Endothelial cell of umbilical vein (primary cell): ENCODE results near the gene TLE3. TPM values are rescaled to one million over a fixed set of nuclear protein-coding genes. Genes with fewer than 3 reads are reported as not detected.

ENCODE experiments used
- BruUV-seq: library from RNA; stranded (reverse); fragments of 400-500 nt; replicated peaks from 2 replicates; lab custom pipeline; 2021; lab: Mats Ljungman, UMichigan
- CTCF ChIA-PET: fragments of 300-600, 350-600 bp; sonication (Branson Sonifier 250); formaldehyde crosslinking; loops from one replicate; lab custom pipeline; 2021; ENCODE audit warnings: antibody characterized with exemption, inconsistent platforms; lab: Charles Lee
- POLR2A ChIA-PET: fragments of 300-600, 350-600 bp; sonication (Branson Sonifier 250); formaldehyde crosslinking; loops from one replicate; lab custom pipeline; 2021; ENCODE audit warnings: antibody characterized with exemption, inconsistent platforms; lab: Charles Lee
- DNase-seq: peaks from one replicate; pipeline ENCODE4 v3.0.0-alpha.2; 2011; ENCODE audit warnings: low read depth, low spot score
- FAIRE-seq: peaks from 2 replicates; lab custom pipeline; 2011; peaks lifted over from hg19 to GRCh38; lab: Jason Lieb, UNC
- H2AFZ ChIP-seq: 2 replicates; pipeline ENCODE4 v1.6.0; 2012; ENCODE audit warnings: low read depth, low read length, control low read depth, inconsistent platforms
- H3K27ac ChIP-seq: 2 replicates; pipeline ENCODE4 v1.5.1; 2011; ENCODE audit warnings: low read depth, mild to moderate bottlenecking, control low read depth, low read length, moderate library complexity; ENCODE audit not compliant: insufficient read depth
- H3K27me3 ChIP-seq, 2 experiments: 2 replicates each; pipeline versions ENCODE4 v1.6.0 to v1.6.1; 2011; ENCODE audit warnings: low read length in 2 of 2, mixed read lengths in 1 of 2; ENCODE audit not compliant: control insufficient read depth in 2 of 2, insufficient read depth in 2 of 2
- H3K36me3 ChIP-seq, 2 experiments: 2 replicates in 1 of 2; 3 replicates in 1 of 2; pipeline ENCODE4 v1.5.1; 2011; ENCODE audit warnings: low read length in 2 of 2, mild to moderate bottlenecking in 1 of 2, moderate library complexity in 1 of 2; ENCODE audit not compliant: control insufficient read depth in 2 of 2, insufficient read depth in 2 of 2; ENCODE audit errors: extremely low read depth in 1 of 2
- H3K4me1 ChIP-seq: 3 replicates; pipeline ENCODE4 v1.5.1; 2011; ENCODE audit warnings: mild to moderate bottlenecking, low read length; ENCODE audit not compliant: control insufficient read depth, insufficient read depth; ENCODE audit errors: extremely low read depth
- H3K4me2 ChIP-seq: 2 replicates; pipeline ENCODE4 v1.6.1; 2011; ENCODE audit warnings: low read length, control low read depth, mixed read lengths; ENCODE audit not compliant: insufficient read depth
- H3K4me3 ChIP-seq, 3 experiments: fragments of 200-600 bp in 1 of 3; sonication (generic), shearing (Covaris generic) in 1 of 3; replicated peaks in 1 of 3; 2 replicates each; pipeline ENCODE4 v1.5.1; 2011 to 2016; ENCODE audit warnings: control low read depth in 3 of 3, low read length in 3 of 3, mild to moderate bottlenecking in 2 of 3, inconsistent platforms in 1 of 3, low read depth in 1 of 3, moderate library complexity in 1 of 3; ENCODE audit not compliant: insufficient read depth in 1 of 3
- H3K79me2 ChIP-seq: 2 replicates; pipeline ENCODE4 v1.6.0; 2012; ENCODE audit warnings: low read length, inconsistent platforms; ENCODE audit not compliant: control insufficient read depth, insufficient read depth
- H3K9ac ChIP-seq: replicated peaks from 2 replicates; pipeline ENCODE3; 2011; ENCODE audit warnings: low read length, control low read depth; ENCODE audit not compliant: insufficient read depth; ENCODE audit errors: extremely low read depth
- H3K9me1 ChIP-seq: replicated peaks from 3 replicates; pipeline ENCODE4 v1.6.0; 2011; ENCODE audit warnings: mild to moderate bottlenecking, low read length; ENCODE audit not compliant: control insufficient read depth, insufficient read depth; ENCODE audit errors: extremely low read depth
- H3K9me3 ChIP-seq: replicated peaks from 2 replicates; pipeline ENCODE4 v1.5.1; 2012; ENCODE audit warnings: low read length, inconsistent platforms; ENCODE audit not compliant: control insufficient read depth, insufficient read depth
- H4K20me1 ChIP-seq: replicated peaks from 2 replicates; pipeline ENCODE3; 2011; ENCODE audit warnings: mild to moderate bottlenecking, low read length; ENCODE audit not compliant: control insufficient read depth, insufficient read depth; ENCODE audit errors: extremely low read depth
- EZH2 ChIP-seq: IDR thresholded peaks from 2 replicates; pipeline ENCODE4 v1.6.1; 2012; ENCODE audit warnings: borderline replicate concordance, low read depth, mild to moderate bottlenecking, moderate library complexity, low read length, inconsistent platforms; ENCODE audit not compliant: severe bottlenecking
- FOS ChIP-seq: IDR thresholded peaks from 2 replicates; pipeline ENCODE4 v1.6.1; 2011; ENCODE audit warnings: mild to moderate bottlenecking, low read length, moderate library complexity, borderline replicate concordance; ENCODE audit not compliant: insufficient read depth
- GATA2 ChIP-seq: IDR thresholded peaks from 2 replicates; pipeline ENCODE4 v1.7.0; 2011; ENCODE audit warnings: low read depth, mild to moderate bottlenecking, moderate library complexity, mixed read lengths, low read length; ENCODE audit not compliant: insufficient read length, insufficient read depth
- JUN ChIP-seq: IDR thresholded peaks from 2 replicates; pipeline ENCODE4 v1.6.1; 2011; ENCODE audit warnings: borderline replicate concordance, low read depth; ENCODE audit not compliant: insufficient read length, insufficient read depth
- MYC ChIP-seq: IDR thresholded peaks from one replicate; pipeline ENCODE4 v1.6.1; 2011; ENCODE audit warnings: mild to moderate bottlenecking, low read depth, low read length
- POLR2A ChIP-seq: IDR thresholded peaks from 2 replicates; pipeline ENCODE4 v1.6.1; 2012; ENCODE audit warnings: low read depth, mild to moderate bottlenecking, control low read depth, low read length
- POLR2AphosphoS5 ChIP-seq: IDR thresholded peaks from 2 replicates; pipeline ENCODE4 v1.6.1; 2012; ENCODE audit warnings: low read depth, mild to moderate bottlenecking, control low read depth, low read length, moderate library complexity; ENCODE audit not compliant: insufficient read depth
- dilution Hi-C: fragments of 300-500 bp; cut with MboI; formaldehyde crosslinking; loops from one replicate; pipeline ENCODE4 v1.15.0; 2019; ENCODE audit warnings: low sequenced_read_pairs; ENCODE audit not compliant: extremely low pct_ligation_motif_present
- intact Hi-C: fragments of 100-400 bp; cut with micrococcal nuclease; formaldehyde crosslinking; loops from one replicate; pipeline ENCODE4 v1.10.0; 2022
- polyA plus RNA-seq, 4 experiments: library from polyadenylated mRNA; depleted of rRNA in 3 of 4; stranded (reverse) in 3 of 4; unstranded in 1 of 4; fragments of >200 nt; gene quantifications; 2 replicates each; pipeline versions ENCODE4 v1.2.1 to v1.2.3, GENCODE V29; 2011 to 2012; ENCODE audit warnings: missing spikeins in 1 of 4
- total RNA-seq: library from RNA; stranded (reverse); gene quantifications from 2 replicates; pipeline ENCODE4 v1.2.3, GENCODE V29; 2021
- TF ChIP-seq, protein P1 (sequence below), 2 donors: IDR thresholded peaks; 1 replicate in 1 of 2; 2 replicates in 1 of 2; pipeline ENCODE4 v1.5.1; 2011; ENCODE audit warnings: low read length in 2 of 2, mild to moderate bottlenecking in 2 of 2, moderate library complexity in 2 of 2, control low read depth in 1 of 2, inconsistent platforms in 1 of 2, low read depth in 1 of 2; ENCODE audit not compliant: insufficient read depth in 1 of 2; ENCODE audit errors: extremely low read depth in 1 of 2

The TLE3 gene
- total and polyA plus RNA-seq, 2 donors (not counting 3 experiments of a cell fraction or from before 2014, with no cell fraction given) = 40.5 to 56.9 TPM

GRCh38 chr15:70132139-70132538, 34.4 kb upstream of the TLE3 start:
- DNase-seq (no peak), FAIRE-seq (no peak)
- no peak overlapping the region for H3K4me3 ChIP-seq
- H3K9me3 ChIP-seq = no peaks in the 10 kb centered on the region
- no peak overlapping the region for H3K4me2 ChIP-seq
- peaks cover 9% of the 10 kb centered on the region for H3K4me1 ChIP-seq
- H3K9me1 ChIP-seq = no peaks in the 10 kb centered on the region
- no peak for TF ChIP-seq MYC
- TF ChIP-seq FOS = no peak
- no peak for TF ChIP-seq POLR2A
- no peak for TF ChIP-seq POLR2AphosphoS5
- no peak for TF ChIP-seq JUN
- no peak for TF ChIP-seq EZH2
- TF ChIP-seq, protein P1, sequence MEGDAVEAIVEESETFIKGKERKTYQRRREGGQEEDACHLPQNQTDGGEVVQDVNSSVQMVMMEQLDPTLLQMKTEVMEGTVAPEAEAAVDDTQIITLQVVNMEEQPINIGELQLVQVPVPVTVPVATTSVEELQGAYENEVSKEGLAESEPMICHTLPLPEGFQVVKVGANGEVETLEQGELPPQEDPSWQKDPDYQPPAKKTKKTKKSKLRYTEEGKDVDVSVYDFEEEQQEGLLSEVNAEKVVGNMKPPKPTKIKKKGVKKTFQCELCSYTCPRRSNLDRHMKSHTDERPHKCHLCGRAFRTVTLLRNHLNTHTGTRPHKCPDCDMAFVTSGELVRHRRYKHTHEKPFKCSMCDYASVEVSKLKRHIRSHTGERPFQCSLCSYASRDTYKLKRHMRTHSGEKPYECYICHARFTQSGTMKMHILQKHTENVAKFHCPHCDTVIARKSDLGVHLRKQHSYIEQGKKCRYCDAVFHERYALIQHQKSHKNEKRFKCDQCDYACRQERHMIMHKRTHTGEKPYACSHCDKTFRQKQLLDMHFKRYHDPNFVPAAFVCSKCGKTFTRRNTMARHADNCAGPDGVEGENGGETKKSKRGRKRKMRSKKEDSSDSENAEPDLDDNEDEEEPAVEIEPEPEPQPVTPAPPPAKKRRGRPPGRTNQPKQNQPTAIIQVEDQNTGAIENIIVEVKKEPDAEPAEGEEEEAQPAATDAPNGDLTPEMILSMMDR (IDR thresholded peaks at IDR 0.05; ENCODE audit: extremely low read depth in 1 of 2, insufficient read depth in 1 of 2, low read depth in 1 of 2, low read length in 2 of 2) = no peak
- no peak for TF ChIP-seq GATA2
- H2AFZ ChIP-seq = no peak overlapping the region
- no peak overlapping the region for H3K27ac ChIP-seq
- intact Hi-C loops = no loop called here
- no peak overlapping the region for H3K9ac ChIP-seq
- no peaks in the 10 kb centered on the region for H4K20me1 ChIP-seq
- BruUV-seq = no TSS peak
- peaks cover 4 to 6% of the 10 kb centered on the region in 2 experiments for H3K27me3 ChIP-seq
- no peaks in the 10 kb centered on the region for H3K79me2 ChIP-seq
- ChIA-PET CTCF (interaction anchor here (1.3 kb wide), 2 partner anchors 9 to 11 kb away, joined by 3 to 4 read pairs; no protein-coding TSS in a partner anchor), POLR2A (no interaction called here)
- no peaks in the 10 kb centered on the region for H3K36me3 ChIP-seq
- dilution Hi-C loops = no loop called here
